Measurements from ENCODE around the gene ANKRD65.

- no peak for TF ChIP-seq CTCF (IDR thresholded peaks at IDR 0.05; ENCODE audit: insufficient read depth, low read length)
- no peak for TF ChIP-seq REST (IDR thresholded peaks at IDR 0.05; ENCODE audit: insufficient replicate concordance, low read depth)
- peak; percentile 68 for TF ChIP-seq POLR2AphosphoS5 (IDR thresholded peaks at IDR 0.05; ENCODE audit: low read depth)
Measured at GRCh38 chr1:1401457-1402010, 19.5 kb downstream of the ANKRD65 start.
